Fibroblast of the aortic adventitia (primary cell): Measurements from ENCODE around the gene CALY. TPM values are rescaled to one million over a fixed set of nuclear protein-coding genes. Genes with fewer than 3 reads are reported as not detected.

ENCODE experiments used
- DNase-seq: peaks from one replicate; pipeline ENCODE4 v3.0.0-alpha.2; 2010; ENCODE audit warnings: low read depth
- H3K4me3 ChIP-seq: 2 replicates; pipeline ENCODE4 v1.5.1; 2011; ENCODE audit warnings: low read depth, mild to moderate bottlenecking, control low read depth, low read length, moderate library complexity
- CTCF ChIP-seq: IDR thresholded peaks from 2 replicates; pipeline ENCODE4 v1.5.1; 2011; ENCODE audit warnings: mild to moderate bottlenecking, low read length, control low read depth, inconsistent platforms; ENCODE audit not compliant: insufficient read depth
- total RNA-seq: library from RNA; depleted of rRNA; stranded (reverse); fragments of >200 nt; gene quantifications from 2 replicates; pipeline ENCODE4 v1.2.3, GENCODE V29; 2012; ENCODE audit warnings: low replicate concordance

The CALY gene
- total RNA-seq, 1 donor, result not detected

DNA sequence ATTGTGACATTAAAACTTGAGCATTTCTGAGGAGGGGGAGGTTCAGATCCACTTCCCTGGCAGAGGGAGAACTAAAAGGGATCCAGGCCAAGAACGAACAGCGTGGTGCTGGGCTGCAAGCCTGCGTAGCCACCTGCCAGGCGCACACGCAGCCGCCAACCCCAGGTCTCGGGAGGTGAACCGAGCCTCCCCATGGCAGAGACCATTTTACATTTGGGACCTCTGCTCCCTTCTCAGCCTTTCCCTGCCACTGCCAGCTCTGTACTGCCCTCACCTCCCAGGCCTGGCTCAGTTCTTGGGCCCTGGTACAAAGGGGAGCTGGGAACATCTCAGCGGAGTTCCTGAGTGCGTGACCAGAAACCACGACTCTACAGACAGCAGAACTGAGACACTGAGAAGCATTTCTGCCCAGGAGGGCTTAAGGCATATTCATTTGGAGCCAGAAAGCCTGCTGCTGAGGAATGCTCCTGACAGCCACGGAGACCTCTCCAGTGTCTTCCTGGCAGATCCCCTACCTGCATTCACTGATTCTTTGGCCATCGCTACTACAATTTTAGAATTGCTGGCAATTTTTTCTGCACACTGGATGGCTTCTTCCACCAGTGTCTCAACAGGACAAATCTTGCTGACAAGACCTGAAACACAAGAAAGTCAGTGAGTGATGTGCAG is 28.9 kb upstream of the CALY start:
- no peak for TF ChIP-seq CTCF
- DNase-seq, result no peak
- no peak overlapping the region for H3K4me3 ChIP-seq

DNA sequence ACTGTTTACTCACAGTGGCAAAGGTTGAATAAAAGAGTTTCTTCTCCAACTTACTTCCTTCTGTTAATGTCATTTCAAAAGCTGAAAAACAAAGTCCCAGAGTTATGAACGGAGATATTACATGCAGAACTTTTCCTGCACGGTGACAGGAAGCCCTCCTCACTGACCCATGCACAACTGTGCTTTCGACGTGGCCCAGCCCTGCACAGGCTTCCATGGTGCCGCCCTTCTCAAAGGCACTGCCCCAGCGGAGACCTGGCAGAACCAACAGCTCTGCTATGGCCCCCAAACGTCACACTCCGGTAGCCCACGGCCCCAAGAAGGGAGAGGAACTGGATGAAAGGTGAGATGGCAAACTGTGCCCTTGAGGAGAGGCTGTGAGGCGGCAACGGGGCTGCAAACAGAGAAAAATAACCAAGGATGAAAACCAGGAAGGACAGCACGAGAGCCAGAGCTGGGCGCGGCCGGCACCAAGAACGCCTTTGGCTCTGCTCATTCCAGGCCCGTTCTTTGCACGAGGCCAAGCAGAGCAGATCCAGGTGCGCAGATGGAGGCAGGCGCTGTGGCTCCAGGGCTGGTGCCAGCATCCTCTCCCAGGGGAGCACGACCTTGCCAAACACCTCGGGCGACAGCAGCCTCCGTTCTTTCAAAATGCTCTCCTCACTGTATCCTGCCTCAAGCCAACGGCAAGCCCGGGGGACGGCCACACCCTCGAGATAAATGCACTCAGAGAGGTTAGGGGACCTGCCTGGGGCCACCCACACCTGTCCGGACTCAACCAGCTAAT is 28.1 kb upstream of the CALY start:
- no peak for DNase-seq
- H3K4me3 ChIP-seq, result no peak overlapping the region
- no peak for TF ChIP-seq CTCF

- no peak for DNase-seq
- no peak overlapping the region for H3K4me3 ChIP-seq
- no peak for TF ChIP-seq CTCF
Observed at GRCh38 chr10:133362846-133363245, 26.1 kb upstream of the CALY start.

DNA sequence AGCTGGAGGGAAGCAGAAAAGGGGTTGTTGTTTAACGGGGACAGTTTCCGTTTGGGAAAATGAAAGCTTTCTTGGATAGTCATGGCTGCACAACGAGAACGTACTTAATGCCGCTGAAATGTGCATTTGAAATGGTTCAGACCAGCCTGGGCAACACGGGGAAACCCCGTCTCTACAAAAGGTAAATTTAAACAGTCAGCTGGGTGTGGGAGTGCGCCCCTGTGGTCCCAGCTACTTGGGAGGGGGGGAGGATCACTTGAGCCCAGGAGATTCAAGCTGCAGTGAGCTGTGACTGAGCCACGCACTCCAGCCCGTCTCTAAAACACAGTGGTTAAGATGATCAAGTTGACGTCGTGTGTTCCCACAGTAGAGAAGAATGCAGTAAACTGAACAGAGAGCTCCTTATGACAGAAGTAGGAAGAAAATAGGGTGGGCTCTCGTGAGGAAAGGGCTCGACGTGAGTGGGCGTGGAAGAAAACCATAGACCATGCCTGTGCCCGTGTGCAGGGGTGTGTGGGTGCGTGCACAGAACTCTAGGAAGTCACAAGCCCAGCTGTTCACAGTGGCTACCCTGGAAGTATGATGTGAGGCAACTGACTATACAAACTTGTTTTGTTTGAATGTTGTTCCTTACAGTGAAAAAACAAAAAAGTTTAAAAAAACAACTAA is 25.2 kb upstream of the CALY start:
- TF ChIP-seq CTCF, result no peak

DNA sequence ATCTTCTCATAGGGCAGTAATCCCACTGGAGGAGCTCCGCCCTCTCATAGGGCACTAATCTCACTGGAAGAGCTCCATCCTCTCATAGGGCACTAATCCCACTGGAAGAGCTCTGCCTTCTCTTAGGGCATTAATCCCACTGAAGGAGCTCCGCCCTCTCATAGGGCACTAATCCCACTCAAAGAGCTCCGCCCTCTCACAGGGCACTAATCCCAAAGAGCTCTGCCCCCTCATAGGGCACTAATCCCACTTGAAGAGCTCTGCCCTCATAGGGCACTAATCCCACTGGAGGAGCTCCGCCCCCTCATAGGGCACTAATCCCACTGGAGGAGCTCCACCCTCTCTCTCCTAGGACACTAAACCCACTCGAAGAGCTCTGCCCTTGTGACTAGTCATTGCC is 24.5 kb upstream of the CALY start:
- no peak for TF ChIP-seq CTCF
- no peak for DNase-seq
- H3K4me3 ChIP-seq, result no peak overlapping the region

More for the DNA sequence above, 25.2 kb upstream of the CALY start:
- H3K4me3 ChIP-seq, result no peak overlapping the region
- no peak for DNase-seq

DNA sequence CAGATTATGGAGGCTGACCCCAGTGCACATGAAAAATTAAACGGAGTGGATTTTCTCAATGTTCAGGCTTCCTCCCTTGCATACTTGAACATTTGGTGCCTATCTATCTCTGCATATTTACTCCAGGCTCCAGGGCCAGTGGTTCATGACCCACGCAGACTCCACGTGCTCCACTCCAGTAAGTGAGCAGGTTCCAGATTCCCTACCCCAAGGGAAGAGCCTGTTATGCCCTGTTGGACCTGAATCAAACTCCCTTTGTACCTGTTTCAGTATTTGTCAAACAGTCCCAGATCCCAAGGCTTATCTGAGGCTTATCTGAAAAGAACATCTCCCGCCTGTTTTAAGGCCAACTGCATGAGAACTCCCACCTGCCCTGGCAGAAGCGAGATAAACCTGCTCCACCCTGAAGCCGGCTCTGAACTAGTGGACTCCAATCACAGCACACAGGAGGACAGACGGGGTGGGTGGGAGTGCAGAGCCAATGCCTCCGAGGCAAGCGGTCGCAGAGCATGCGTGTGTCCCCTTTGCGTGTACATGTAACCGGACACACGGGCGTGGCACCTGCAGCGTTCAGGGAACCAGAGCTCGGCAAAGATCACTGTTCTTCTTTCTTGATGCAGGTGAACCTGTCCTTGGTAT is 23.4 kb upstream of the CALY start:
- H3K4me3 ChIP-seq, result no peak overlapping the region
- DNase-seq, result no peak
- no peak for TF ChIP-seq CTCF
